IPS-18a (cell line): ENCODE measurements around the gene NIPSNAP3A.

Experiments
- H3K27ac ChIP-seq: one replicate; pipeline ENCODE4 v1.5.1; 2013; ENCODE audit warnings: low read length
- H3K27me3 ChIP-seq: one replicate; pipeline ENCODE4 v1.6.1; 2013; ENCODE audit warnings: mild to moderate bottlenecking, low read length; ENCODE audit not compliant: control insufficient read depth, insufficient read depth
- H3K36me3 ChIP-seq: one replicate; pipeline ENCODE4 v1.6.1; 2013; ENCODE audit warnings: low read depth, low read length; ENCODE audit not compliant: control insufficient read depth
- H3K4me1 ChIP-seq: one replicate; pipeline ENCODE4 v1.6.1; 2013; ENCODE audit warnings: low read depth, low read length; ENCODE audit not compliant: control insufficient read depth
- H3K4me3 ChIP-seq: one replicate; pipeline ENCODE4 v1.5.1; 2013; ENCODE audit warnings: low read length
- H3K9ac ChIP-seq: one replicate; pipeline ENCODE4 v1.6.1; 2013; ENCODE audit warnings: mild to moderate bottlenecking, low read length, moderate library complexity
- H3K9me3 ChIP-seq: one replicate; pipeline ENCODE4 v1.6.1; 2013; ENCODE audit warnings: low read depth, low read length; ENCODE audit not compliant: control insufficient read depth

NIPSNAP3A gene

GRCh38 chr9:104775574-104775936, 28.1 kb downstream of the NIPSNAP3A start:
- H3K9ac ChIP-seq, result no peak overlapping the region
- H3K9me3 ChIP-seq, result no peaks in the 10 kb centered on the region
- no peak overlapping the region for H3K27ac ChIP-seq
- no peaks in the 10 kb centered on the region for H3K27me3 ChIP-seq
- no peaks in the 10 kb centered on the region for H3K4me1 ChIP-seq
- H3K36me3 ChIP-seq, result no peaks in the 10 kb centered on the region
- no peak overlapping the region for H3K4me3 ChIP-seq

GRCh38 chr9:104775976-104776375, 28.5 kb downstream of the NIPSNAP3A start:
- Histone ChIP-seq H3K27ac (no peak overlapping the region), H3K4me3 (no peak overlapping the region), H3K9me3 (no peaks in the 10 kb centered on the region), H3K27me3 (no peaks in the 10 kb centered on the region), H3K4me1 (no peaks in the 10 kb centered on the region), H3K36me3 (no peaks in the 10 kb centered on the region), H3K9ac (no peak overlapping the region)

- no peak overlapping the region for H3K27ac ChIP-seq
- H3K4me1 ChIP-seq, result no peaks in the 10 kb centered on the region
- H3K27me3 ChIP-seq, result no peaks in the 10 kb centered on the region
- H3K4me3 ChIP-seq, result no peak overlapping the region
- no peaks in the 10 kb centered on the region for H3K9me3 ChIP-seq
- no peaks in the 10 kb centered on the region for H3K36me3 ChIP-seq
- H3K9ac ChIP-seq, result no peak overlapping the region
These were observed 29.3 kb downstream of the NIPSNAP3A start for GRCh38 chr9:104776797-104777196.

DNA sequence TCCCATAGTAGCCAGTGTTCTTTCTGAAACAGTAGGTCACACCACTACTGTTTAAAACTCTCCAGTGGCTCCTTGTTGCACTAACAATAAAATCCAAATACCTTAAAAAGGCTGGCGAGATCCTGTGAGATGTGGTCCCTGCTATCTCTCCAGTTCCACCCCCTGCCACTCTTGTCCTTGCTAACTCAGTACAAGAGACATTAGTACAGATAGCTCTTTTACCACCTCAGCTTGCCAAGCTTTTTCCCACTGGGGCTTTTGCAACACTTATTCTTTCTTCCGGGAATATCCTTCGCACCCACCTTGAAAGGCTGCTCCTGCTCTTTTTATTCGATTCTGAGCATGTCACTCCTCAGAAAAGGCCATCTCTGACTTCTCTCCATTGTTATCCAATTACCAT, 31.3 kb downstream of the NIPSNAP3A start:
- no peak overlapping the region for H3K4me3 ChIP-seq
- no peaks in the 10 kb centered on the region for H3K27me3 ChIP-seq
- no peaks in the 10 kb centered on the region for H3K4me1 ChIP-seq
- H3K27ac ChIP-seq, result no peak overlapping the region
- H3K36me3 ChIP-seq, result peaks cover 3% of the 10 kb centered on the region
- no peaks in the 10 kb centered on the region for H3K9me3 ChIP-seq
- no peak overlapping the region for H3K9ac ChIP-seq

DNA sequence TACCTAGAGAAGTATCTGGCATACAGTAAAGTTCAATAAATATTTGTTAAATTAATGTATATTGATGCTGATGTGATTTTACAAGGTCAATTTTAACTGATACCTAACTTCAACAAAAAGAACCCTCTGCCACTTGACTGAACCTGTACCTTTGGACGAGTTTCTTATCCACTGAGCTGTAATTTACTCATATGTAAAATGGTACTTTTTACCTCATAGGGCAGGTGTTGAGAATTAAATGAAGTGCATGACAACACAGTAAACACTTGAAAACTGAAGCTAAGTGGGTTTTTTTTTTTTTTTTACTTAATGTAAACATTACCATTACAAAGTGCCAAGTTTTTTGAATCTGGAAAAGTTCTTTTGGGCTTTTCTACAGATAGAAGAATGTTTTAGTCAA, 31.9 kb downstream of the NIPSNAP3A start:
- Histone ChIP-seq H3K9ac (no peak overlapping the region), H3K27ac (no peak overlapping the region), H3K4me3 (no peak overlapping the region), H3K36me3 (peaks cover 7% of the 10 kb centered on the region), H3K4me1 (no peaks in the 10 kb centered on the region), H3K9me3 (no peaks in the 10 kb centered on the region), H3K27me3 (no peaks in the 10 kb centered on the region)

- Histone ChIP-seq H3K27me3 (no peaks in the 10 kb centered on the region), H3K9ac (no peak overlapping the region), H3K9me3 (no peaks in the 10 kb centered on the region), H3K36me3 (peaks cover 8% of the 10 kb centered on the region), H3K27ac (no peak overlapping the region), H3K4me1 (no peaks in the 10 kb centered on the region), H3K4me3 (no peak overlapping the region)
These were observed 32.6 kb downstream of the NIPSNAP3A start for GRCh38 chr9:104779946-104780535.

GRCh38 chr9:104780796-104781395, 33.4 kb downstream of the NIPSNAP3A start:
- Histone ChIP-seq H3K4me3 (no peak overlapping the region), H3K4me1 (no peaks in the 10 kb centered on the region), H3K9ac (no peak overlapping the region), H3K27ac (no peak overlapping the region), H3K9me3 (no peaks in the 10 kb centered on the region), H3K36me3 (peaks cover 17% of the 10 kb centered on the region), H3K27me3 (no peaks in the 10 kb centered on the region)

GRCh38 chr9:104783588-104783987, 36.1 kb downstream of the NIPSNAP3A start:
- peaks cover 24% of the 10 kb centered on the region for H3K36me3 ChIP-seq
- no peaks in the 10 kb centered on the region for H3K4me1 ChIP-seq
- H3K4me3 ChIP-seq, result no peak overlapping the region
- H3K27me3 ChIP-seq, result no peaks in the 10 kb centered on the region
- H3K9ac ChIP-seq, result no peak overlapping the region
- no peaks in the 10 kb centered on the region for H3K9me3 ChIP-seq
- no peak overlapping the region for H3K27ac ChIP-seq

GRCh38 chr9:104784098-104784497, 36.6 kb downstream of the NIPSNAP3A start:
- Histone ChIP-seq H3K27ac (no peak overlapping the region), H3K9me3 (no peaks in the 10 kb centered on the region), H3K4me1 (no peaks in the 10 kb centered on the region), H3K9ac (no peak overlapping the region), H3K4me3 (no peak overlapping the region), H3K27me3 (no peaks in the 10 kb centered on the region), H3K36me3 (peaks cover 25% of the 10 kb centered on the region)

- Histone ChIP-seq H3K27ac (no peak overlapping the region), H3K9me3 (no peaks in the 10 kb centered on the region), H3K27me3 (no peaks in the 10 kb centered on the region), H3K9ac (no peak overlapping the region), H3K4me3 (no peak overlapping the region), H3K4me1 (no peaks in the 10 kb centered on the region), H3K36me3 (peaks cover 28% of the 10 kb centered on the region)
These were observed 38.8 kb downstream of the NIPSNAP3A start for GRCh38 chr9:104786293-104786692.

DNA sequence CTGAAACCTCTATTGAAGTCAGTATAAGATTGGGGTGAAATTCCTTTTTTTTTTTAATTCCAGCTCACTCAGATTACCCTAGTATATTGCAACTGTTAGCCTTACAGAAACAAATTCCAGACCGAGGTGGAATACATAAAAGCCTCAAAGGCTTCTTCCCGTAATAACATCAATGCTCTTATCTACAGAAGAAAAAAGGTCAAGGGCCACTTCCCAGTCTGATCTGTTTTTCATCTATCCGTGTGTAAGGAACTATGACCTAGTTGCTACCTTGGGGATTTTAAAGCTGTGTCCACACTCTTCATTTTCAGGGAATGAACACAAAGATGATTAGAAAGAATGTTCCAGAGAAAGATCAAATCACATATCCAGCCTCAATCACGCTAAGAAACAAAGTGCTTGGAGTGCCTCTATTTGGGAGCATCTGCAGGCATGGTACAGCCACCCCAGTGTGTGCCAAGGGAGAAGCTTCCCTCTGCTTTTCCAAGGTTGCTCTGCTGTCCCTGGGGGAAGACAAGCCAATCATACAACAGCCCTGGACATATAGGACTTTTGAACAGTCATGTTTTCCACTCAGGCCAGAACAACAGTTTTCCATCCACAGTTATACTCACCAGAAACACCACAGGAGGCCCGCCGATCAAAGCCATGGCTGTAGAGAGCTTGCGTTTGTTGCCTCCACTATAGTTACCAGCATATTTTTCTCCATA, 40.0 kb downstream of the NIPSNAP3A start:
- Histone ChIP-seq H3K9me3 (no peaks in the 10 kb centered on the region), H3K36me3 (peaks cover 33% of the 10 kb centered on the region), H3K27me3 (no peaks in the 10 kb centered on the region), H3K27ac (no peak overlapping the region), H3K9ac (no peak overlapping the region), H3K4me1 (no peaks in the 10 kb centered on the region), H3K4me3 (no peak overlapping the region)

DNA sequence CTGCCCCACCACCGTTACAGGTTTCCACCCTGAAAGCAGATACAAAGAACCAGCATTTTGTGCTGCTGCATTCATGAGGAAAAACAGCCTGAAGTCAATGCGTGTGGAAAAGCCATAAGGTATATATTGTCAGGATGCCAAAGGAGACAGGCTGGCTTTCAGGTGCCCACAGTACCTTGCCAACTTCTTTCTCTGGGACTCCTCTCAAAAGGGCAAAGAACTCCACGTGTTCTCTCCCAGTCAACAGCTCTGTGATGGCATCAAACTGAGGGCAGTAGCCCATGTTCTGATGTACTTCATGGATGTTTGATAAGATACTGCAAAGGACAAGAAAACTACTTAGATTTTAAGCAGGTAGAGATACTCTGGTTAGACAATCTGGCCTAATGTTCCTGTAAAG, 40.8 kb downstream of the NIPSNAP3A start:
- Histone ChIP-seq H3K9ac (no peak overlapping the region), H3K36me3 (peaks cover 37% of the 10 kb centered on the region), H3K9me3 (no peaks in the 10 kb centered on the region), H3K27ac (no peak overlapping the region), H3K4me1 (no peaks in the 10 kb centered on the region), H3K4me3 (no peak overlapping the region), H3K27me3 (no peaks in the 10 kb centered on the region)
